ELF-1 (cell line): ENCODE results near the gene NEK8.

Experiments
- DNase-seq: peaks from one replicate; pipeline ENCODE4 v3.0.0-alpha.2; 2016; ENCODE audit warnings: low read depth, low spot score

NEK8 gene

DNA sequence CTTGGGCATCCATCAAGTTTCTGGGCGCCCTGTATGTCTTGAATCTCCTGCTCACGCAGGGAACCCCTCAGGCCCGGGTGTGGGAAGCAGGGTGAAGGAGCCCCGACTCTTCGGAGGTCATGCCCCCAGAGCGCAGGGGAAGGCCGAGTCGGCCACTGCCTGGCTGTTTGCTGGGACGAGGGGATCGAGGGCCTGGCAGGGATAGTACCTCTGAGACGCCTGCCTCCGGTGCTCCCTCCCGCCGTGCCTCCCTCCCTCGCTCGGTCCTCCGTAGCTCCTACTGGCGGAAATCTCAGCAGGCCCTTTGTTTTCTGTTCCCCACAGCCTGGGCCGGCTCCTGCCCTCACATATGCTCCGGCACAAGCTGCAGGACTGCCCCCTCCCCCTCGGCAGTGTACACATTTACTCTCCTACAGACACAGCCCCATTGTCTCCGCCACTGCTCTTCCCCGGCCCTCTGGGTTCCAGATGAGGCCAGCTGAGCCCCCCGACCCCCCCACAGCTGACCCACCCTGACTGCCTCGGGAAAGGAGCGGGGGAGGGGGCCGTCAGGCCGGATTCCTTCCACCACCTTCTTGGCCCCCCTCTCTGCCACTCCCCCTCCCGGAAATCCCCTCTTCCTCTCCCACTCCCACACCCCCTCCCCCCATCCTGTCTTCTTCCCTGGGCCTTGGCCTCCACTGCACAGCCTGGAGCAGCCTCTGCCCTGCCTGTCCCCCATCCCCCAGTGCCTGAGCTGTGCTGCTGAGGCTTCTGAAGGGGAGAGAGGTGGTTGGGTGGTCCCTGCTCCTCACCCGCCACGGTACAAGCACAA lies 16.6 kb downstream of the NEK8 start:
- DNase-seq: peak; percentile 90

DNA sequence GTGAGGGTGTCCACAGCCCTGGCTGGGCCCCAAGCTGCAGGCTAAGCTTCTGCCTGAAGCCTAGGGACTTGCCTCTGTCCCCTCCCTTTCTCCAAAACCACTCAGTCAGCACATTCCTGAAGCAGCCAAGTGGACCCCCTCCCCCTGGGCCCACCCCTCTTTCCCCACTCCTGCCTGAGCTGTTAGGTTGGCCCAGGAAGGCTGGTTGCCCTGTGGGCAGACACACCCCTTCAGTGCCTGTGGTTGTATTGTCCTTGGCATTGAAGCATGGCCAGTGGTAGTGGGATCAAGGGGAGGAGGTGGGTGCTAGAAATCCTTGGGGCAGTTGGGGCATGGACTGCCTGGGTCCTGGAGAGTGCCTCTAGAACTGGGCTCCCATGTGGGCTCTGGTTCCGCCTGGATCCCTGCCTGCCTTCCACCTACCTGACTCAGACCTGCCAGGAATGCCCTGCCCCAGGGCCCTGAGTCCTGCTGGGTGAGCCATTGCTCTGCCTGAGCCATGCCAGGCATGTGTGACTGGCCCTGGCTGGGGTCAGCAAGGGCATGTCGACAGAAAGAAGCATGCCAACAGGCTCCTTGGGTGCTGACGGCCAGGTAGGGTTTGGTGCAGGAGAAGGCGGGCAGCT lies 17.3 kb downstream of the NEK8 start:
- peak; percentile 80 for DNase-seq

DNA sequence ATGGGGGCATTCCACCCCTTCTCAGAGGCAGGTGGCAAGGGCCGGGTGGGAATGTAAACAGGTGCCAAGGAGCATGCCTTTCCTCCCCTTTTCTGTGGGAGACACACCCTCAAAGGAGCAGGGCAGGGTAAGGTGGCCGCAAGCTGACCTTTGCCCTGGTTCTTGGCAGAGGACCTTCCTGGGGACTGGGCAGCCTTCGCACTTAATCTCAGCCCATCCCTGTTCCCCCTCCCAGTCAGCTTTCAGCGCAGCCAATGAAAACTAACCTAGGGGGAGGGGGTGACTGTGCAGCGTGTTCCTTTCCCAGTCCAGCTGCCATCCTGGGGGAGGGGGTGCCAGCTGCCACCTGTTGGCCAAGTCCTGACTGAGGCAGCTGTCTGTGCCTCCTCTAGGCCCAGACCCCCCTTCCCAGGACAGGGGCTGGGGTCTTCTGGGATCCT lies 18.0 kb downstream of the NEK8 start:
- no peak for DNase-seq

DNA sequence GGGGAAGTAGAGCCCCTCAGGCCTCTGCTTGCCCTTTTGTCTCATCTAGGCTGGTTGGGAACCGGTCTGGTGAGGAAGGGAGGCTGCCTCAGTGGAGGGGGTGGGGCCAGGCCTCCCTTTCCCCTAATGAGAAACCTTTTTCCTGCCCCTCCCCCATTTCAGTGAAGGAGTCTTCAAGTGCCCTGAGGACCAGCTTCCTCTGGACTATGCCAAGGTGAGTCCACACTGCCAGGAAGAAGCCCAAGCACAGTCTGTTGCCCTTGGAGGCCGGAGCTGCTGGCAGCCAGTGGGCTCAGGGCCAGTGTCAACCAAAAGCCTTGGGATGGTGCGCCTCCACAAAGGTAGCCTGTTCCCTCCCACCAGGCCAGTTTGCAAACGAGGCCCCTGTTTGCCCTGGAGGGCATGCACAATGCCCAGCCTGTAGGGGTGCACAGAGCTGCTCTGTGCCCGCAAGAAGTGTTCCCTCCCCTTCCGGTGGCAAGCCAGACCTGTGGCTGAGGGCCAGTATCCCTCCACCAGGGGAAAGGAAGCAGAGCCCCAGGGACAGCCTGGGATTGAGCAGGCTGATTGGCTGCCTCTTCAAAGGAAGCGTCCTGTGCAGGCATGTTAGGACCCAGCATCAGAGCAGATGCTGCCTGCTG lies 18.6 kb downstream of the NEK8 start:
- DNase-seq: peak; percentile 96

DNA sequence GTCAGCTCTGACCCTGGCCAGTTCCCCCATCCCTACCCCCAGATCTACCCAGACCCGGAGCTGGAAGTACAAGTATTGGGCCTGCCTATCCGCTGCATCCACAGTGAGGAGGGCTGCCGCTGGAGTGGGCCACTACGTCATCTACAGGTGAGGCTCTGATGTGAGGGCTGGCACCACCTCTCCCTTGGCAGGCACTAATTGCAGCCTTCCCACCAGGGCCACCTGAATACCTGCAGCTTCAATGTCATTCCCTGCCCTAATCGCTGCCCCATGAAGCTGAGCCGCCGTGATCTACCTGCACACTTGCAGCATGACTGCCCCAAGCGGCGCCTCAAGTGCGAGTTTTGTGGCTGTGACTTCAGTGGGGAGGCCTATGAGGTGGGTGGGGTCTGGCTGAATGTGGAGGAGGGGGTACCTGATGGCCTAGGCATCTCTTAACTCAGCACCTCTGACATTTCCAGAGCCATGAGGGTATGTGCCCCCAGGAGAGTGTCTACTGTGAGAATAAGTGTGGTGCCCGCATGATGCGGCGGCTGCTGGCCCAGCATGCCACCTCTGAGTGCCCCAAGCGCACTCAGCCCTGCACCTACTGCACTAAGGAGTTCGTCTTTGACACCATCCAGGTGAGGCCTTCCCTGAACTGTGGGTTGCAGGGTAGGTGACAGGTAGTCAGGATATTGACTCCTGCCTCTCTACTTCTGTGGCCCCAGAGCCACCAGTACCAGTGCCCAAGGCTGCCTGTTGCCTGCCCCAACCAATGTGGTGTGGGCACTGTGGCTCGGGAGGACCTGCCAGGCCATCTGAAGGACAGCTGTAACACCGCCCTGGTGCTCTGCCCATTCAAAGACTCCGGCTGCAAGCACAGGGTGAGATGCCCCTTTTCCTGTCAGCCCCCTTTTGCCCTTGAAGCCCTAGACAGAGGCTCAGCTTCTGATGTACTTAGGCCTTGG lies 19.5 kb downstream of the NEK8 start:
- DNase-seq: no peak

DNA sequence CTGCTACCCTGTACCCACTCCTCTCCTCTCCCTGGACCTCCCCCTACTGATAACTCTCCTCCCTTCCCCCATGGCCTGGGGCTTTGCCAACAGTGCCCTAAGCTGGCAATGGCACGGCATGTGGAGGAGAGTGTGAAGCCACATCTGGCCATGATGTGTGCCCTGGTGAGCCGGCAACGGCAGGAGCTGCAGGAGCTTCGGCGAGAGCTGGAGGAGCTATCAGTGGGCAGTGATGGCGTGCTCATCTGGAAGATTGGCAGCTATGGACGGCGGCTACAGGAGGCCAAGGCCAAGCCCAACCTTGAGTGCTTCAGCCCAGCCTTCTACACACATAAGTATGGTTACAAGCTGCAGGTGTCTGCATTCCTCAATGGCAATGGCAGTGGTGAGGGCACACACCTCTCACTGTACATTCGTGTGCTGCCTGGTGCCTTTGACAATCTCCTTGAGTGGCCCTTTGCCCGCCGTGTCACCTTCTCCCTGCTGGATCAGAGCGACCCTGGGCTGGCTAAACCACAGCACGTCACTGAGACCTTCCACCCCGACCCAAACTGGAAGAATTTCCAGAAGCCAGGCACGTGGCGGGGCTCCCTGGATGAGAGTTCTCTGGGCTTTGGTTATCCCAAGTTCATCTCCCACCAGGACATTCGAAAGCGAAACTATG lies 20.4 kb downstream of the NEK8 start:
- DNase-seq: no peak

DNA sequence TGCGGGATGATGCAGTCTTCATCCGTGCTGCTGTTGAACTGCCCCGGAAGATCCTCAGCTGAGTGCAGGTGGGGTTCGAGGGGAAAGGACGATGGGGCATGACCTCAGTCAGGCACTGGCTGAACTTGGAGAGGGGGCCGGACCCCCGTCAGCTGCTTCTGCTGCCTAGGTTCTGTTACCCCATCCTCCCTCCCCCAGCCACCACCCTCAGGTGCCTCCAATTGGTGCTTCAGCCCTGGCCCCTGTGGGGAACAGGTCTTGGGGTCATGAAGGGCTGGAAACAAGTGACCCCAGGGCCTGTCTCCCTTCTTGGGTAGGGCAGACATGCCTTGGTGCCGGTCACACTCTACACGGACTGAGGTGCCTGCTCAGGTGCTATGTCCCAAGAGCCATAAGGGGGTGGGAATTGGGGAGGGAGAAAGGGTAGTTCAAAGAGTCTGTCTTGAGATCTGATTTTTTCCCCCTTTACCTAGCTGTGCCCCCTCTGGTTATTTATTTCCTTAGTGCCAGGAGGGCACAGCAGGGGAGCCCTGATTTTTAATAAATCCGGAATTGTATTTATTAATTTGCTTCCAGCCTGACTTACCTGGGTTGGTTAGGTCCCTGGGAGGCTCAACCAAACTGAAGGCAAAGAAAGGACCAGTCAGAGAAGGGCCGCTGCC lies 21.1 kb downstream of the NEK8 start:
- DNase-seq: no peak

DNA sequence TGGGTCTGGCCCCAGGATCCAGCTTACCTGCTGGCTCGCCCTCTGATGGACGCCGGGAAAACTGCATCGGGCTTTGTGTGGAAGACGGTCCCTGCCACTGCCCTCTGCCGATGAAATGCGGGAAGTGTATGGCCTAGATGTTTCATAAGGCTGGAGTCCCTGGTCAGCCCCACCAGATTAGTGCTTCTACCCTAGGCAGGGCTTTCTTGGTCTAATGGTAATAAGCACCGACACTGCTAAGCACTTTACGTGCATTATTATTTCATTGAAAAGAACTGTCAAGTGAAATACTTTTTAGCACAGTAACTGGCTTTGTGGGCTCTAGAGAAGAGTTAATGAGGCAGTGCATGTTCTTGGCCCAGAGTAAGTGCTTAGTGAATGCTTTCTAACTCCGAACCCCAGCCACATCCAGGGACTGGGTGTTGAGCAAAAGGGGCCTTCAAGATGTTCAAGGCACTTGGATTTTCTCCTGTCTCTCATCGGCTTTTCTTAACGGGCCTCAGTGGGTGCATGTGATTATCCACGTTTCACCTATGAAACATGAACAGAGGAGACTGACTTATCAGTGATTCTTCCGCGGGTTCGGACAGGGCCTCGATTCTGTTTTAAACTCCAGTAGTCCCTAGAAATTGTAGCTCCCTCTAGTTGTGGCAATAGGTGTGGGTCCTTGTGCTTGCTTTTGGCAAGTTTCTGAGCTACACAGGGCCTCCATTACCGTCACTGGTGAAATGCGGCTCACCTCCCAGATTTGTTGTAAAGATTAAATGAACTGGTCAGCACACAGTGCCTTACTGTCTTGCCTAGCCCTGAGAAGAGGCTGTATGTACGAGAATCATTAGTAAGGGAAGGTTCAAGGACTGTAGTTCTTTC lies 21.8 kb downstream of the NEK8 start:
- peak; percentile 97 for DNase-seq

DNA sequence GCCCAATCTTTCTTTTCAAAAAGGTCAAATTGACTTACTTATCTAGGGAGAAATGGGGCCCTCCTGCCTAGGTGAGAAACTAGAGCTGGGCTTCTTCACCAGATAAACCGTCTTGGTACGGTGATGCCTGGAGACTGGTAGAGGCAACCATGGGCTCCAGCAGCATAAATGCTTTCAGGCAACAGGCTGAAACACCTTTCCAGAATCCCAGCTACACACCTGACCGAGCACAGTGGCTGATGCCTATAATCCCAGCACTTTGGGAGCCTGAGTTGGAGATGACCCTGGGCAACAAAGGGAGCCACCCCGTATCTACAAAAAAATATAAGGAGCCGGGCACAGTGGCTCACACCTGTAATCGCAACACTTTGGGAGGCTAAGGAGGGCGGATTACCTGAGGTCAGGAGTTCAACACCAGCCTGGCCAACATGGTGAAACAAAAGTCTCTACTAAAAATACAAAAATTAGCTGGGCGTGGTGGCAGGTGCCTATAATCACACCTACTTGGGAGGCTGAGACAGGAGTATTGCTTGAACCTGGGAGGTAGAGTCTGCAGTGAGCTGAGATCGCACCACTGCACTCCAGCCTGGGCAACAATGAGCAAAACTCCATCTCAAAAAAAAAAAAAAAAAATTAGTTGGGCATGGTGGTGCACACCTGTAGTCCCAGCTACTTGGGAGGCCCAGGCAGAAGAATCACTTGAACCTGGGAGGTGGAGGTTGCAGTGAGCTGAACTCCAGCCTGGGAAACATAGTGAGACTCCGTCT lies 23.2 kb downstream of the NEK8 start:
- no peak for DNase-seq

DNA sequence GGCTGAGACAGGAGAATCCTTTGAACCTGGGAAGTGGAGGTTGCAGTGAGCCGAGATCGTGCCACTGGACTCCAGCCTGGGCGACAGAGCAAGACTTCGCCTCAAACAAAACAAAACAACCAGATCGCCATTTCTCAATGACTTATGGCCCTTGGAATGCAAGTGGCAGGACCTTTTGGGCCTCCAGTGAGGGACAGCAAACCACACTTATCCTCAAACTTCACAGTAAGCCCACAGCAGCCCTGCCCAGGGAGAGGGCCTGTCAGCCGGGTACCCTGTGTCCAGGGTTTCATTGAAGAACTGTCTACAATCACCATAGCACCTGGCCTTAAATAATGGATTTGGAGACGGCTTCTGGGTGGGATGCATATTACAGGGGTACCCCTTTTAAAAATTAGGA lies 26.9 kb downstream of the NEK8 start:
- no peak for DNase-seq

DNA sequence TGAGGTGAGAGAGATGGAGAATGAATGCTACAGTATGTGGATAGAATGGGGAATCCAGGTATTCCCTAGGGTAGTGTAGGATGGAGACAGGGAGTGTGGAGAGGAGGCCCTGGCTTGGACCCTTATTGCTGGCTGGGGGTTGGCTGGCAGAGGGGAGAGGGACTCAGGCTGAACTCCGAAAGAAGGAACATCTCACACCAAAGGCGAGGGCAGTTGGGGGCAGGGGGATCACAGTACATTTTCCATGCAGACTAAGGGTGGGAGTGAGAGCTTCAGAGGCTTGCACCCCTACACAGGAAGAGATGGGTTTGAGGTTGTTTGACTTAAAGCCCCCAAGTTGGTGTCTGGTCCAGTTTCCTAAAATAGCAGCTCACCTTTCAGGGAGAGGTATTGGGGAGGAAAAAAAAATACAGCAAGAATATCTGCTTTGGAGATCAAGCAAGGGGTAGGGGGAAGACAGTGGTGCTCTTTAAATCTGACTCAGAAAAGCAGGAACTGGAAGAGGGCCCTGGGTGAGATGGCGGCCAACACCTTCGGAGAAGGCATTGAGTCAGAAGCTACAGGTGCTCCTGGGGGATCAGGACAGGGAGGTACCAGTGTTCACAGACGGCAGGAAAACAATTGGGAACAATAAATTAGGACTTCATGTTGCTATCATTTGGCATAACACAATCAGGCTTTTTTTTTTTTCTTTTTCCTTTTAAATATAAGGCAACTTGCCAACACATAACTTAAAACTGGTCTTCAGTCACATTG lies 27.6 kb downstream of the NEK8 start:
- DNase-seq: no peak

DNA sequence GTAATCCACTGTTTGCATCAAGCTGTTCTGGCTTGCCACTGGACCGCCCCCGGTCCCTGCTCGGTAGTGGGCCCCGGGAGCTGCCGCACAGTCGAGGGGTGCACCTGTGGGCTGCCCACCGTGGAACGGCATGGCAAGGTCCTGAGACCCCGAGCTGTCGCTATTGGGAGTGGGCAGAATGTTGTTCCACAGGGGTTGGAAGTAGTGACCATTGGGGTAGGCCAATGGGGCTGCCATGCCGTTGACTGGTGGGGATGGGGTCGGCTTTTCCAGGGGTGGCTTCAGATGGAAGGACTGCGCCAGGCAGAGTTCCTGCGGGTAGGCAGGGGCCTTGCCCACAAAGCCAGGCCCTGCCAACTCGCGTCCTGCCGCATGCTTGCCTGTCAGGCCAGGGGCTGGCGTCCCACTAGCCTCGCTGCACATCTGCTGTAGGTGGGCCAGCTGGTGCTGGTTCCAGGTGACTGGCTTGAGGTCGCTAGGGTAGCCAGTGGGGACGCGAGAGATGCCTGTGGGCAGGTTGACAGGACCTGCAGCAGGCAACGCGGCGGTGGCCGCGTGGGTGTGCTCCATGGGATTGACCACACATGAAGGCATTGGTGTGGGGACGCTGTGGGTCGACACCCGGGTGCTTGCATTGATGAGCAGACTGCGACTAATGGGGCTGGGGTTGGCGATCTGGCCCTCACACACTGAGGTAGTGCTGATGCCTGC lies 30.0 kb downstream of the NEK8 start:
- no peak for DNase-seq

DNA sequence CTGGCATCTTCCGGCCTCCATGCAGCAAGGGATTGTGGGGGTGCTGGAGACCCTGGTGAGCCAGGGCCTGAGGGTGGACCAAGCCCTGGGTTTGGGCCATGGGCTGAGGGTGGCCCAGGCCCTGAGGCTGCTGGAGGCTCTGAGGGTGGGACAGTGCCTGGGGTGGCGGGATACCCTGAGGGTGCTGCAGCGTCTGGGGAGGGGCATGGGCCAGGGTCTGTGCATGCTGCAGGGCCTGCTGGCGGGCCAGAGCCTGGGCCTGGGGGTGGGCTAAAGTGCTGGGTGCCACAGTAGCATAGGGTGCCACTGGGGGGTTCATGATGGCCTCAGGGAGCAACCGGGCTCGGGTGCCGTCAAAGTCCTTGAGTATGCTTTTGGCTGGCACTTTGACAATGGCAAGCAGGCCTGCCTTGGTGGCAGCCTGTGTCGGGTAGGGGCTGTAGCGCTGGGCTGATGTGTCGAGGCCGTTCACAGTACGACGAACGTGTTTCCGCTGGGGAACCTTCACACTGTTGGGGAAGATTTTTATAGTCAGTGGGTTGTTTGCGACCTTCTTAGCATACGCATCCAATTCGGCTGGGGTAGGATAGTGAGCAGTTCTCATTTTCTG lies 30.8 kb downstream of the NEK8 start:
- DNase-seq: no peak

DNA sequence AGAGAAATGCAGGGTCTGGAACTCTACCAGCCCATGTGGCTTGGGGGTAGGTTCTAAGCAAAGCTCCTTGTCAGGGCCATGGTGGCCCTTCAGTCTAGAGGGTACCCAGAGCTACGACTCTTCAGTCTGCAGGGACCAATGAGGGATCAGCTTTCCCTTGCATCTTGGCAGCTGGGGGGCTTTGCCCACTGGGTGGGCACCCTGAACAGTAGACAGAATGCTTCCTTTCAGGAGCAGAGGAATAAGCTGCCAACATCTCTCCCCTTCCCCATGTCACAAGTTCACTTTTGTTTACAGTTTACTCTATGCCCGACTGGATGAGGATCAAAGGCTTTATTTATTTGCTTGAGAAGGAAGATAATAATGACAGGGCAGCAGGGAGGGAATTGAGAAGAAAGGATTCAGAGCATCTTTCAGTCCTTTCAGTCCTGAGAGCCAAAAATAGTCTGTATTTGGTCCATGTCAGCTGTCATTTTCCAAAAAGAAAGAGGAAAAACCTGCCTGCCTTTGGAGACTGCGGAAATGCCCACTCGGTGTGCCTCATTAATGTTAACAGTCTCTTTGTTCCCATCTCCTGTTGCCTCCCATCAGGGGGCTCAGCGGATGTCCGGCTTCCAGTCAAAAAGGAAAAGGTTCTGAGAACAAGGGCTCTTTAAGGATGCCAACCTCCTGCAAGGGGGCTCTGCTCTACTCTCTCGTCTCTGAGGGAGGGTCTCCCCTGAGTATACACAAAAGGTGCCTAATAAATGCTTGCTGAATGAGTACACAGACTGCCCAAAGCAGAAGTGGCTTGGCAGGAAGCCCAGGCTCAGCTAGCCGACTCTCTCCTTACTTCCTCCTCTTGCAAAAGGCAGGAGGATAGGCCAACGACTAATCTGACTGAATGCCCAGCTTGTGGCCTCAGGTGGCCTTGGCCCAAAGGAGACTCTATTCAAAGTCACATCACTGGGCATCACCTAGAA lies 32.3 kb downstream of the NEK8 start:
- peak; percentile 42 for DNase-seq

DNA sequence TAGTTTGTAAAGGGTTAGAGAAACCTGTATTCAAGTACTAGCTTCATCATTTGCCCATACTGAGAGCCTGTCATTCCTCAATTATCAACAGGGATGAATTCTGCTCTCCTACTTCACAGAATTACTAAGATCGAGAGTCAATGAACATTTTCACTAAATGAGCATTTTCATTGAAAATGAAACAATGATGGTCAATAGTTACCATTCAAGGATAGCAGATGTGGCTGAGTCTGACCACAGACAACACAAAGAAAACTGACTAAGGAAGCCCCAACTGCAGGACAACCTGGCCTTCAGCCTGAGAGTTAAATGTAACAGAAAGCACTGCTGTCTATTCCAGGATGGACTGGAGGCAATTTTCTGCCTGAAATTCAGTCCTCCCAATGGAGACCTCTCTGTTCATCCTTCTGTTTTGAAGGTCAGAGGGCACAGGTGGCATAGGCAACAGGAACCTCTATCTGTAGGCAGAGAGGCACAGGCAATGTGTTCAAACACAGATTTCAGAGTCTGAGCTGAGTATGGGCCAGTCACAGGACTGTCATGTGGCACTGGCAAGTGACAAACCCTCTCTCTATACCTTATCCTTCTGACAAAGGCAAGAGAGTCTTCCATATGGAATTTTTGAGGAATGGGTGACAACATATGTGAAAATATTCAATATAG lies 34.7 kb downstream of the NEK8 start:
- DNase-seq: no peak
